KOPT-K1 (cell line): ENCODE measurements around the gene DACT3.

Source experiments
- H3K27ac ChIP-seq: fragments of 200-600 bp; sonication (generic); 2 replicates; pipeline ENCODE4 v1.5.1; 2016; ENCODE audit warnings: antibody characterized with exemption, mild to moderate bottlenecking, low read depth, low read length; ENCODE audit not compliant: poor library complexity, severe bottlenecking
- H3K36me3 ChIP-seq: fragments of 200-600 bp; sonication (generic); 2 replicates; pipeline ENCODE4 v1.5.1; 2017; ENCODE audit warnings: antibody characterized with exemption, mild to moderate bottlenecking, low read length, moderate library complexity; ENCODE audit not compliant: insufficient read depth
- H3K9me3 ChIP-seq: fragments of 200-600 bp; sonication (generic); 2 replicates; pipeline ENCODE4 v1.5.1; 2017; ENCODE audit warnings: antibody characterized with exemption, low read length, mild to moderate bottlenecking; ENCODE audit not compliant: insufficient read depth, poor library complexity, severe bottlenecking

The DACT3 gene

GRCh38 chr19:46603752-46604231 is 57.2 kb downstream of the DACT3 start:
- H3K36me3 ChIP-seq, result peaks cover 47% of the 10 kb centered on the region
- peaks cover 5% of the 10 kb centered on the region for H3K9me3 ChIP-seq
- H3K27ac ChIP-seq, result no peak overlapping the region

- Histone ChIP-seq H3K36me3 (peaks cover 42% of the 10 kb centered on the region), H3K27ac (peak overlapping the region; percentile 97), H3K9me3 (peaks cover 10% of the 10 kb centered on the region)
Observed at GRCh38 chr19:46603195-46603637, 57.8 kb downstream of the DACT3 start.

- H3K27ac ChIP-seq, result peak overlapping the region; percentile 97
- H3K36me3 ChIP-seq, result peaks cover 35% of the 10 kb centered on the region
- peaks cover 14% of the 10 kb centered on the region for H3K9me3 ChIP-seq
Observed at GRCh38 chr19:46602392-46603194, 58.4 kb downstream of the DACT3 start.

- Histone ChIP-seq H3K9me3 (peaks cover 14% of the 10 kb centered on the region), H3K27ac (peak within 1 kb of the TSS; percentile 97), H3K36me3 (peaks cover 25% of the 10 kb centered on the region)
Observed at GRCh38 chr19:46601318-46602224, 59.4 kb downstream of the DACT3 start, which contains the start of gene CALM3. TSS of gene CALM3 (plus strand) at chr19:46601330. CDS start at chr19:46601435, 105 bp downstream.

- H3K9me3 ChIP-seq, result peaks cover 14% of the 10 kb centered on the region
- H3K36me3 ChIP-seq, result peaks cover 16% of the 10 kb centered on the region
- H3K27ac ChIP-seq, result peak overlapping the region; percentile 97
Observed at GRCh38 chr19:46600384-46601317, 60.3 kb downstream of the DACT3 start.

- H3K27ac ChIP-seq, result peak overlapping the region; percentile 97
Observed at GRCh38 chr19:46599716-46600373, 61.1 kb downstream of the DACT3 start.

GRCh38 chr19:46598372-46598917 is 62.5 kb downstream of the DACT3 start:
- H3K9me3 ChIP-seq, result peaks cover 14% of the 10 kb centered on the region
- H3K27ac ChIP-seq, result no peak overlapping the region
- 0 out of 2 replicates have a peak, but pooled peaks cover under 1% of the 10 kb centered on the region for H3K36me3 ChIP-seq

More at GRCh38 chr19:46599716-46600373, 61.1 kb downstream of the DACT3 start:
- H3K9me3 ChIP-seq, result peaks cover 14% of the 10 kb centered on the region
- H3K36me3 ChIP-seq, result peaks cover 8% of the 10 kb centered on the region
